T-helper 22 cell (primary cell): ENCODE measurements around the gene DCAF7.
A peak's percentile ranks its signal among the peaks of the same experiment; 100 is the strongest.

ENCODE experiments used
- DNase-seq: peaks from one replicate; pipeline ENCODE4 v3.0.0-alpha.2; 2020; ENCODE audit warnings: low read depth

The DCAF7 gene, protein sequence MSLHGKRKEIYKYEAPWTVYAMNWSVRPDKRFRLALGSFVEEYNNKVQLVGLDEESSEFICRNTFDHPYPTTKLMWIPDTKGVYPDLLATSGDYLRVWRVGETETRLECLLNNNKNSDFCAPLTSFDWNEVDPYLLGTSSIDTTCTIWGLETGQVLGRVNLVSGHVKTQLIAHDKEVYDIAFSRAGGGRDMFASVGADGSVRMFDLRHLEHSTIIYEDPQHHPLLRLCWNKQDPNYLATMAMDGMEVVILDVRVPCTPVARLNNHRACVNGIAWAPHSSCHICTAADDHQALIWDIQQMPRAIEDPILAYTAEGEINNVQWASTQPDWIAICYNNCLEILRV

DNA sequence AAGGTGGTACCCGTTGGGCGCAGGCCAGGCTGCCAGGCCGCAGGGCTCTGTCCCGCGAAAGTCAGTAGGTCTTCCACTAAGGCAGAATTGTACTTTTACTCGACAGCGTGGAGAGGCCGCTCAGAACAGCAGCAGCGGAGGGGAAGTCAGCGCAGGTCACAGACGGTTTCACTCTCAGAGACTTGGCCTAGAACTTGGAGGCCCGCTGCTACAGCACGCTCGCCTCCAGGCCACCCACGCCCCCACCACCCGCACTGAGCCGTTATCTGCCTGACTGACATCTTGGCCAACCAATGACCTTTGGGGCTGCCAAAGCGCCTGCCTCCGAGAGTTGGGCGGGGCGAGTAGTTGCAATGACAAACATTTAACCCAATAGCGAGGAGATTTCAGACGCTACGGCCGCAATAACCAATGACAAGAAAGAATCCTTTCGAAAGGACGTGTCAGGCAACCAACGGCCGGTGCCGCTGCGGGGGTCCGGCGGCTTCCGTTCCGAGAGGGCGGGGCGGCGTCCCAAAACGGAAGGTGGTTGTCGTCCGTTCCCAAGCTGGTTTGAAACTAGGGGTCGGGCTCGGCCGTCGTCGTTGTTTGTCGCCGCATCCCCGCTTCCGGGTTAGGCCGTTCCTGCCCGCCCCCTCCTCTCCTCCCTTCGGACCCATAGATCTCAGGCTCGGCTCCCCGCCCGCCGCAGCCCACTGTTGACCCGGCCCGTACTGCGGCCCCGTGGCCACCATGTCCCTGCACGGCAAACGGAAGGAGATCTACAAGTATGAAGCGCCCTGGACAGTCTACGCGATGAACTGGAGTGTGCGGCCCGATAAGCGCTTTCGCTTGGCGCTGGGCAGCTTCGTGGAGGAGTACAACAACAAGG lies at the start of gene DCAF7:
Gene DCAF7 (plus strand): TSS at position 532 of the 871 bp plus-strand sequence. CDS start 201 bp downstream, at position 733.
- DNase-seq = peak; percentile 100

GRCh38 chr17:63500543-63501390 lies 49.5 kb upstream of the DCAF7 start:
- no peak for DNase-seq

GRCh38 chr17:63503341-63503705 lies 47.0 kb upstream of the DCAF7 start:
- no peak for DNase-seq

DNA sequence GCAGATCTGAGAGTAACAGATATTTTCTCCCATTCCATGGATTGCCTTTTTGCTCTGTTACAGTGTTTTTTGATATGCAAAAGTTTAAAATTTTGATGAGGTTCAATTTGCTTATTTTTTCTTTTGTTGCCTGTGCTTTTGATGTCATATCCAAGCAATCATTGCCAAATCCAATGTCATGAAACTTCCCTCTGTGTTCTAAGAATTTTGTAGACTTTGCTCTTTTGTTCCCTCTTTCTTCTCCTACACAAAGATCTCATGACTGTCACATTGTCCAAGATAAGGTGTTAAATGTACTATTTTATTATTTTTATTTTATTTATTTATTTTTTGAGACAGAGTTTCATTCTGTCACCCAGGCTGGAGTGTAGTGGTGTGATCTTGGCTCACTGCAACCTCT lies 46.0 kb upstream of the DCAF7 start:
- DNase-seq = no peak

DNA sequence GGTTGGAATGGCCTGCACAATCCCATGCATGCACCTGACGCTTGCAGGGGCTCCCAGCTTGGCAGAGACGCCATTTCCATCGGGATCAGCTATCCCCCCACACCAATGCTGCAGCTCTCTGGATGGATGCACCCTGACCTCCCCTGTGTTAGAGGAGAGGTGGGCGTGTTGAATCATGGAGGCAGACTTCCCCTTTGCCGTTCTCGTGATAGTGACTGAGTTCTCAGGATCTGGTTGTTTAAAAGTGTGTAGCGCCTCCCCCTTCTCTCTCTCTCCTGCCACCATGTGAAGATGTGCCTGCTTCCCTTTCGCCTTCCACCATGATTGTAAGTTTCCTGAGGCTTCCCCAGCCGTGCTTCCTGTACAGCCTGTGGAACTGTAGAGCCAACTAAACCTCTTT lies 44.9 kb upstream of the DCAF7 start:
- DNase-seq = no peak

GRCh38 chr17:63506627-63507026 lies 43.6 kb upstream of the DCAF7 start:
- DNase-seq = no peak

- no peak for DNase-seq
These were observed 38.9 kb upstream of the DCAF7 start for GRCh38 chr17:63511331-63511730.

DNA sequence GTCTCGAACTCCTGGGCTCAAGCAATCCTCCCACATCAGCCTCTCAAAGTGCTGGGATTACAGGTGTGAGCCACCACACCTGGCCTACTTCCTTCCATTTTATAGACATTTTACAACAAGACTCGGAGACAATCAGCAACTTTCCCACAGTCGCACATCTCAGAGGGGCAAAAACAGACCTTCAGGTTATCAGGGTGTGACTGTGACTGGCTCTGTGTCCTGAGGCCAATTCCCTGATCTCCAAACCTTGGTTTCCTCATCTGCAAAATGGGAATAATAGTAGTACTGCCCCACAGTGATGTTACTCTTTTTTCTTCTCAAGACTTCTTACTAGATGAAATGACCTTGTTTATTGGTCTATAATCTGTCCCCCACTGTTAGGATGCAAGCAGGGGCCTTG lies 37.9 kb upstream of the DCAF7 start:
- no peak for DNase-seq

DNA sequence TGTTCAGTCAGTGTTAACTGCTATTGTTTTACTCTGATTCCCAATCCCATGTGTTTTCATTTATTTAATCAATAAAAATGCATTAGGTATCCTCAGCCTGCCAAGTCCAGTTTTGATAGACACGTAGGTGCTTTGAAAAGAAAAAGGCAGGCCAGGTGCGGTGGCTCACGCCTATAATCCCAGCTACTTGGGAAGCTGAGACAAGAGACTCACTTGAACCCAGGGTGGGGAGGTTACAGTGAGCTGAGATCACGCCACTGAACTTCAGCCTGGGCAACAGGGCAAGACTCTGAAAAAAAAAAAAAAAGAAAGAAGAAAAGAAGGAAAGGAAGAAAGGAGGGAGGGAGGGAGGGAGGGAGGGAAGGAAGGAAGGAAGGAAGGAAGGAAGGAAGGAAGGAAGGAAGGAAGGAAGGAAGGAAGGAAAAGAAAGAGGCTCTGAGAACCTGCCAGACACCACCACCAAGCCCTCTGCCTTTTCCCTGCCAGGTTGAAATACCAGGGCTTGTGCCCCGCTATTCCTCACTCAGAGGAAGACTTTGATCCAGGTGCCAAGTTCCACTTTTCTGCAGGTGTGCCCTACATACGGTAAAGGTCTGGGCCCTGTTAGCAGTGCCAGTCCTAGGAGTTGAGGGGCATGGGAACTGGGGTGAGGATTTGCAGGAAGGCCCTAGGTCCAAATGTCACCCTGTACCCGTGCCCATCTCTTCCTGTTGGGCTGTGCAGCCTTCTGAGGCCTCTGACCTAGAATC lies 37.2 kb upstream of the DCAF7 start:
- DNase-seq = no peak

DNA sequence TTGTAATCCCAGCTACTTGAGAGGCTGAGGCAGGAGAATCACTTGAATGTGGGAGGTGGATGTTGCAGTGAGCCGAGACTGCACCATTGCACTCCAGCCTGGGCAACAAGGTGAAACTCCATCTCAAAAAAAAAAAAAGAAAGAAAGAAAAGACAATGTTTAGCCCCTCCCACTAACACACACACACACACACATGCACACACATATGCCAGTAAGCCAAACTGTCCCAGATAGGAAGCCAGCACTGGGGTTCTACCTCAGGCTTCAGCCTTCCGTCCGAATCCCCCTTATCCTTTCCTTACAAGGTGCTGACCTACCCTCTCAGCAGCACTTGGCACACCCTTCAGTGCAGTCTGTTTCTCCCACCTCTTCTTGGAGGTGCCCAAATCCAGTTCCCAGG lies 35.8 kb upstream of the DCAF7 start:
- DNase-seq = no peak

GRCh38 chr17:63514974-63515373 lies 35.3 kb upstream of the DCAF7 start:
- DNase-seq = no peak

- no peak for DNase-seq
These were observed 34.9 kb upstream of the DCAF7 start for GRCh38 chr17:63515426-63515825.

GRCh38 chr17:63516910-63517824 lies 33.1 kb upstream of the DCAF7 start:
- no peak for DNase-seq

- no peak for DNase-seq
These were observed 32.3 kb upstream of the DCAF7 start for GRCh38 chr17:63517825-63518534.

DNA sequence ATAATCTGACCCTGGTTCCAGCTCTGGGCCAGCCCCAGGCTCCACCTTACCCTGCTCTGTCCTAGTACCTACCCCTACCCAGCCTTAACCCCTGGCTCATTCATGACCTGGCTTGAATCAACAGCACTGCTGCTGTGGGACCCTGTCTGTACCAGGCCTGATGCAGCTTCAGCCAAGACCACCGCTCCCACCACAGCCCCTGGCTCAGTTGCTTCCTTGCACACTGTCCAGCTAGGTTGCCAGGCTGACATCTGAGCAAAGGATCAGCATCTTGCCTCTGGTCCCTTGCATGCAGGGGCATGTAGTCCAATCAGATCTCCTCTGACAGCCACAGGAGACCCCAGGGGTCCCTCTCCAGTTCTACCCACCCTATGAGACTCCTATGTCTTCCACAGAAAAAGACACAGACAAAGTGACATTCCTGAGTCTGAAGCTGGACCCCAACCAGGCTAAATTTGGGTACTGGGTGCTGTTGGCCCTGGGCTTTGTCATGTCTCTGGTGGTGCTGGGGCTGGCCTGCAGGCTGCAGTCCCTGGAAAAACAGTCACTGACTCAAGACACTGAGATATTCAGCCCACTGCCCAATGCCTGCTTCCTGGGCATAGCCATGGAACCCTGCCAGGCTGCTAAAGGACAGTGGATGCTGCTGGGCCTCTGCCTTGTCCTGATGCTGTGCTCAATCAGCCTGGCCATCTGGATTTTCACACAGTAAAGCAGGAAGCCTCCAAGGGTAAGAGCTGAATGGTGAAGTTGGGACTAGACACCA lies 31.0 kb upstream of the DCAF7 start:
- DNase-seq = no peak

GRCh38 chr17:63519972-63520882 lies 30.1 kb upstream of the DCAF7 start:
- no peak for DNase-seq

DNA sequence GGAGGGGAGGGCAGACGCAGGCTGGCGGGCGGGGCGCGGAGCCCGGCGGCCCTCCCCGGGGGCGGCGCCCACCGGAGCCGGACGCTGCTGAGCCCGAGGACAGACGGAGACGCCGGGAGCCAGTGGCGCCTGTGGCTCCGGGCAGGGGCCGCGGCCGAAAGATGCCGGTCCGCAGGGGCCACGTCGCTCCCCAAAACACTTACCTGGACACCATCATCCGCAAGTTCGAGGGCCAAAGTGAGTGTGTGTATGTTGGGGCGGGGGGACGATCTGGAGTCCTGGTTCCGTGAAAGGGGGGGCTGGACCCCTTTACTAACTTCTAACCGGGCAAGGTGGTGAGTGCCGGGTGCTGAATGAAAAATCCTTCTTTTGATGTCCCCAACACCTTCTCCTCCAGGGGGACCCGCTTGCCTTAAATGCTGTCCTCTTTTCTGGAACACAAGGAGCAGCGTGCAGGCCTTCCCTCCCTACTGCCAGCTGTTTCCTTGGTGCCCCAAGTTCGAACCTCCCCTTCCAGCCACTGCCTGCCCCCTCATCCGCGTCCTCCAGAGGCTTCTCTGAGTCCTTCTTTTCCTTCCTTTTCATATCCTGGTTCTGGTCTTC lies 26.9 kb upstream of the DCAF7 start, which contains the start of gene KCNH6:
Gene KCNH6 (plus strand): TSS at position 106 of the 603 bp plus-strand sequence. CDS start 56 bp downstream, at position 162.
- DNase-seq = no peak
